NCI-H187 treated with DMSO at 0.1 percent for 48 hours (cell line): Measurements from ENCODE around the gene BLOC1S3.

Experiments
- DNase-seq: peaks from one replicate; lab custom pipeline; 2025; lab: John Stamatoyannopoulos, UW

BLOC1S3 gene

GRCh38 chr19:45146251-45146650 lies 32.3 kb upstream of the BLOC1S3 start:
- no peak for DNase-seq

GRCh38 chr19:45146741-45147205 lies 31.8 kb upstream of the BLOC1S3 start:
- DNase-seq = no peak

GRCh38 chr19:45147835-45148676 lies 30.5 kb upstream of the BLOC1S3 start:
- DNase-seq = no peak

GRCh38 chr19:45149129-45149528 lies 29.5 kb upstream of the BLOC1S3 start:
- DNase-seq = no peak

- DNase-seq = no peak
These were observed 28.4 kb upstream of the BLOC1S3 start for GRCh38 chr19:45150180-45150579.

- DNase-seq = no peak
These were observed 27.8 kb upstream of the BLOC1S3 start for GRCh38 chr19:45150751-45151281.

- no peak for DNase-seq
These were observed 27.3 kb upstream of the BLOC1S3 start for GRCh38 chr19:45151320-45151719.

GRCh38 chr19:45151821-45152503 lies 26.6 kb upstream of the BLOC1S3 start:
- DNase-seq = no peak

- no peak for DNase-seq
These were observed 25.9 kb upstream of the BLOC1S3 start for GRCh38 chr19:45152504-45153338.

- DNase-seq = no peak
These were observed 25.1 kb upstream of the BLOC1S3 start for GRCh38 chr19:45153339-45154063.

- no peak for DNase-seq
These were observed 24.3 kb upstream of the BLOC1S3 start for GRCh38 chr19:45154064-45154827.

- DNase-seq = no peak
These were observed 22.5 kb upstream of the BLOC1S3 start for GRCh38 chr19:45156011-45156630.

- DNase-seq = no peak
These were observed 21.8 kb upstream of the BLOC1S3 start for GRCh38 chr19:45156751-45157150.

GRCh38 chr19:45158503-45159209 lies 19.9 kb upstream of the BLOC1S3 start:
- no peak for DNase-seq

- DNase-seq = no peak
These were observed 19.2 kb upstream of the BLOC1S3 start for GRCh38 chr19:45159210-45159970.

GRCh38 chr19:45159971-45160324 lies 18.6 kb upstream of the BLOC1S3 start:
- no peak for DNase-seq

- no peak for DNase-seq
These were observed 17.5 kb upstream of the BLOC1S3 start, which contains the start of gene NKPD1 for GRCh38 chr19:45160870-45161737. Gene NKPD1 (minus strand): TSS chr19:45160982. CDS start chr19:45160150, 832 bp downstream.
